Measurements from ENCODE around the gene DNAH11. TPM values are rescaled to one million over a fixed set of nuclear protein-coding genes. Genes with fewer than 3 reads are reported as not detected.

DNAH11 gene
- total and polyA plus RNA-seq, 11 donors = 0.04 to 0.98 (median 0.23) TPM

DNA sequence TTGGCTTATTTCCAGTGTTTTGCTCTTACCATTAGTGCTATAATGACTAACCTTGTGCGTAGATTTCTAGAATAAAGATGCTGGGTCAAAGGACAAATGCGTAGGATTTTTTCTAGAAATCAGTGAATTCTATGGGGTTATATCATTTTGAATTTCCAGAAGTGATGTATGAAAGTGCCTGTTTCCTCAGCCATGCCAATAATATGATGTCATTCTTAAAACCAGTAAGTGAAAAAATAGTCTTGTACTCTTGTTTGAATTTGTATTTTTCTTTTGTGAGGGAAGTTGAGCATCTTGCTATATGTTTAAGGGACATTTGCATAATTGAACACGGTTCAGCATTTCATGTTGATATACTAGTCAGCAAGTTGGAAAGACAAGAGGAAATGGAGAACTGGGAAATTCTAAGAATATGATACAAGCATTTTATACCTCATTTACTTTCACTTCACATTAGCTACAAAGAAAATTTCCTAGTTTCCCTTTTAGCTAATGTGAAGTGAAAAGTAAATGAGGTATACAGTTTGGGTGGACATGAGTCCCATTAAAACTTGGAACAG lies 3.8 kb upstream of the DNAH11 start:
- Histone ChIP-seq H3K4me3 (no peak overlapping the region), H3K36me3 (no peaks in the 10 kb centered on the region), H3K9me3 (no peaks in the 10 kb centered on the region), H3K27ac (no peak overlapping the region), H3K27me3 (peaks cover 8 to 42% (median 16%) of the 10 kb centered on the region in 9 donors), H3K4me1 (peaks cover 0 to 21% (median 5%) of the 10 kb centered on the region in 12 donors)
- no peak for ATAC-seq
- no peak for DNase-seq
- intact Hi-C loops (cut with DNase I) = no loop called here
- no peak for TF ChIP-seq POLR2A (IDR thresholded peaks at IDR 0.05)
- TF ChIP-seq, protein P1, sequence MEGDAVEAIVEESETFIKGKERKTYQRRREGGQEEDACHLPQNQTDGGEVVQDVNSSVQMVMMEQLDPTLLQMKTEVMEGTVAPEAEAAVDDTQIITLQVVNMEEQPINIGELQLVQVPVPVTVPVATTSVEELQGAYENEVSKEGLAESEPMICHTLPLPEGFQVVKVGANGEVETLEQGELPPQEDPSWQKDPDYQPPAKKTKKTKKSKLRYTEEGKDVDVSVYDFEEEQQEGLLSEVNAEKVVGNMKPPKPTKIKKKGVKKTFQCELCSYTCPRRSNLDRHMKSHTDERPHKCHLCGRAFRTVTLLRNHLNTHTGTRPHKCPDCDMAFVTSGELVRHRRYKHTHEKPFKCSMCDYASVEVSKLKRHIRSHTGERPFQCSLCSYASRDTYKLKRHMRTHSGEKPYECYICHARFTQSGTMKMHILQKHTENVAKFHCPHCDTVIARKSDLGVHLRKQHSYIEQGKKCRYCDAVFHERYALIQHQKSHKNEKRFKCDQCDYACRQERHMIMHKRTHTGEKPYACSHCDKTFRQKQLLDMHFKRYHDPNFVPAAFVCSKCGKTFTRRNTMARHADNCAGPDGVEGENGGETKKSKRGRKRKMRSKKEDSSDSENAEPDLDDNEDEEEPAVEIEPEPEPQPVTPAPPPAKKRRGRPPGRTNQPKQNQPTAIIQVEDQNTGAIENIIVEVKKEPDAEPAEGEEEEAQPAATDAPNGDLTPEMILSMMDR (IDR thresholded peaks at IDR 0.05) = no peak
- WGBS, 4 donors = 80 to 86% (median 85%) methylated on average over 3 of the region's 3 CpGs

DNA sequence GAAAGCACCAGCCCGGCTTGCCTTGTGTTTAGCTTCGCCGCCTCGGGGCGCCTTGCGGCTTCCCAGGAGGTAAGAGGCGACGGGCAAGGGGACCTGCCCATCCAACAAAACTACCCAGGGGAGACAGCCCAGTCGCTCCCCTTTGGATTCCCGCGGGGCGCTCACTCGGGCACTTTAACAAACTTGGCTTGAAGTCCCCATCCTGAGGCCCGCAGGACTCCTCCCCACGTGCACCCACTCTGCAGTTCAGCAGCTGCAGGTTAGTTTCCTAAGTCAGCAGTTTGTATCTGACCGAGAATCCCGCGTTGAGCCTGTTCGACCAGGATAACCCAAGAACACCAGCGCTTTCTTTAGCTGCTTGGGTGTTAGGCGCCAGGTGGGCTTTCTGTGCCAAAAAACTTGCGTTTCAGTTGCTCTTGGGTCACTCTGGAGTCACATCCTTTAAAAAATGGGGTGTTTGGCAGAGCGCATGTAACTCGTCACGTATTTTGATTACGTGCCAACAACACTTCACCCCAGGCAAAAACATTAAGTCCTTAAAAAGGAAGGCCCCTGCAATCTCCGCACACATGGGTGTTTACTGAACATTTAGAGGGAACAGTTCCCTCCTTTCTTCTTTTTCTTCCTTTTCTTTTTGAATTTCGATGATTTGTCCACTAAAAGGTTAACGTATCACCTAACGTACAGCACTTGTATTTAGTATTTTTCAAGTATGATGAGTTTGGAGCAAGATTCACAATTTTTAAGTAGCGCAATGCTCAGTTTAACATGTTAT lies 876 bp downstream of the DNAH11 start:
- intact Hi-C loops (cut with DNase I) = no loop called here
- ATAC-seq (peak in 2 of 4 donors; percentile 24 to 52), DNase-seq (no peak)
- H3K9me3 ChIP-seq = no peaks in the 10 kb centered on the region
- H3K4me1 ChIP-seq = peaks cover 0 to 20% (median 5%) of the 10 kb centered on the region in 12 donors
- TF ChIP-seq, protein P1 (IDR thresholded peaks at IDR 0.05) = no peak
- no peak for TF ChIP-seq POLR2A (IDR thresholded peaks at IDR 0.05)
- H3K36me3 ChIP-seq = no peaks in the 10 kb centered on the region
- peak overlapping the region in 11 of 12 donors; percentile 25 to 58 (median 46) for H3K4me3 ChIP-seq
- H3K27me3 ChIP-seq = peaks cover 11 to 57% (median 16%) of the 10 kb centered on the region in 9 donors
- 8 to 13% (median 8%) methylated on average over 31 of the region's 31 CpGs for WGBS, 4 donors
- H3K27ac ChIP-seq = no peak overlapping the region

DNA sequence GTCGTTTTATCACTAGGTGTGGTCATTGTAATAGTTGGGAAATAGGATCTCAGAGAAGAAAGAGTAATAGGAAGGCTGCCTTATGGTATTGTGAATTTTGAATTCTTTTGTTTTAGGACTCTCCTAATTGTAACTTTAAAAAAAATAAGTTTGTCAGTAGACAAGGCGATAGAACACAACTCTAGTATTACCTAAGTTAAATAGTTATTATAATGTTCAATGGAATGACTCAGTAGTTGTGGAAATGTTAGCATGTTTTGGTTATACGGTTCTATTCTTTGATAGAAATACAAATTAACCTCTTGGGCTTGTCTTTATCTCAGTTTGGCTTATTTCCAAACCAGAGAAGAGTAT lies 1.4 kb downstream of the DNAH11 start:
- peaks cover 0 to 16% (median 5%) of the 10 kb centered on the region in 12 donors for H3K4me1 ChIP-seq
- H3K36me3 ChIP-seq = no peaks in the 10 kb centered on the region
- intact Hi-C loops (cut with DNase I) = no loop called here
- no peak for ATAC-seq
- no peak overlapping the region for H3K4me3 ChIP-seq
- 23 to 54% (median 34%) methylated on average over 3 of the region's 3 CpGs for WGBS, 4 donors
- TF ChIP-seq, protein P1 (IDR thresholded peaks at IDR 0.05) = no peak
- no peak for TF ChIP-seq POLR2A (IDR thresholded peaks at IDR 0.05)
- no peaks in the 10 kb centered on the region for H3K9me3 ChIP-seq
- H3K27me3 ChIP-seq = peaks cover 11 to 57% (median 16%) of the 10 kb centered on the region in 9 donors
- no peak overlapping the region for H3K27ac ChIP-seq
- DNase-seq = no peak

DNA sequence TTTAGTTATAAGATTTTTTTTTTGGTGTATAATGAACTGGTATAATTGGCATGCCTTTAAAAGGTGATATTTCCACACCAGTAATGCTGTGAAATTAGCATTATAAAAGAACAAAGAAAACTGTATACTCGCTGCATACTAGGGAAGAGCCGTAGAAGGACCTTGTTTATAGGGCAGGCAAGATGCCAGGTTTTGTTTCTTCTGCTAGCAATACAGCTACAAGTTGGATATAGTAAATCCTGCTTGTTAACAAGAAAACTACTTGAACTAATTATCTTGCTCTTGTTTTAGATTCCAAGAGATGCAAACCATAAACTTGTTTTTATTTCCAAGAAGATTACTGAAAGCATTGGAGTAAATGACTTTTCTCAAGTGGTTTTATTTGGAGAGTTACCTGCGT lies 1.9 kb downstream of the DNAH11 start:
- WGBS, 4 donors = 58 to 67% (median 61%) methylated on average over 3 of the region's 3 CpGs
- TF ChIP-seq POLR2A (IDR thresholded peaks at IDR 0.05) = no peak
- TF ChIP-seq, protein P1 (IDR thresholded peaks at IDR 0.05) = no peak
- intact Hi-C loops (cut with DNase I) = no loop called here
- DNase-seq (no peak), ATAC-seq (no peak)
- no peak overlapping the region for H3K4me3 ChIP-seq
- H3K4me1 ChIP-seq = peaks cover 0 to 16% (median 5%) of the 10 kb centered on the region in 12 donors
- H3K27me3 ChIP-seq = peaks cover 11 to 57% (median 16%) of the 10 kb centered on the region in 9 donors
- H3K36me3 ChIP-seq = no peaks in the 10 kb centered on the region
- no peak overlapping the region for H3K27ac ChIP-seq
- H3K9me3 ChIP-seq = no peaks in the 10 kb centered on the region
